Stimulated activated CD8-positive, alpha-beta memory T cell treated with anti-CD3 and anti-CD28 coated beads, Interleukin-7, amount 100 ng/mL, for 4 hours (primary cell): ENCODE data around the gene PLEKHG3.

Experiments used
- DNase-seq, 2 donors: peaks; one replicate each; pipeline ENCODE4 v3.0.0-alpha.2; 2020; ENCODE audit warnings: low read depth in 2 of 2

Gene PLEKHG3

DNA sequence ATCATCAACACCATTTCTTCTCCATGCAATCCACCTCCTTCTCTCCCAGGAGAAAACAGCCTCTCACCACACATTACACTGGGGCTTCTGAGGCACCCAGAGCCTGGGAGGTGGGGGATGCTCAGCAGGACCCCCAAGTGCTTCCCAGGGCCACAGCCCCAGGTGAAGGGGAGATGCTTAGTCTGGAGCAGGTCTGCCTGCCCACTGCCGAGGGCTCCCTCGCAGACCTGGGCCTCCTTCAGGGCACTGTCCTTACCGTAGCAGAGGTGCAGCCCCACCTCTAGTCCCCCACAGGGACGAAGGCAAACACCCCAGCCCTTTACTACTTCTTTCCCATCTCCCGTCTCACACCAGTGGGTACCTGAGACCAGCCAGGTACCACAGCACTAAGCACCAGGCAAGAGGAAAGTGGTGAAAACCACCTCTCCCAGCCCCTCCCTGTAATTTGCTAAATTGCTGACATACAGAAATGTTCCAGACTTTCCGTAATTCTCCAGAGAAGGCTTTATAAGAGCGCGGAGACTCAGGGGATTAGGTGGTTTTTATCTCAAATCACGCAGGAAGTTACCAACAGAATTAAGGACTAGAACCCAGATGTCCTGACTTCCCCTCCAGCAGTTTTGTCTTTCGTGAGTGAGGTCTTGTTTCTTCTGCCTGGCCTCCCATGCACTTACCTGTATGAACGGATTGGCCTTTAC is 59.0 kb downstream of the PLEKHG3 start:
- DNase-seq = no peak

DNA sequence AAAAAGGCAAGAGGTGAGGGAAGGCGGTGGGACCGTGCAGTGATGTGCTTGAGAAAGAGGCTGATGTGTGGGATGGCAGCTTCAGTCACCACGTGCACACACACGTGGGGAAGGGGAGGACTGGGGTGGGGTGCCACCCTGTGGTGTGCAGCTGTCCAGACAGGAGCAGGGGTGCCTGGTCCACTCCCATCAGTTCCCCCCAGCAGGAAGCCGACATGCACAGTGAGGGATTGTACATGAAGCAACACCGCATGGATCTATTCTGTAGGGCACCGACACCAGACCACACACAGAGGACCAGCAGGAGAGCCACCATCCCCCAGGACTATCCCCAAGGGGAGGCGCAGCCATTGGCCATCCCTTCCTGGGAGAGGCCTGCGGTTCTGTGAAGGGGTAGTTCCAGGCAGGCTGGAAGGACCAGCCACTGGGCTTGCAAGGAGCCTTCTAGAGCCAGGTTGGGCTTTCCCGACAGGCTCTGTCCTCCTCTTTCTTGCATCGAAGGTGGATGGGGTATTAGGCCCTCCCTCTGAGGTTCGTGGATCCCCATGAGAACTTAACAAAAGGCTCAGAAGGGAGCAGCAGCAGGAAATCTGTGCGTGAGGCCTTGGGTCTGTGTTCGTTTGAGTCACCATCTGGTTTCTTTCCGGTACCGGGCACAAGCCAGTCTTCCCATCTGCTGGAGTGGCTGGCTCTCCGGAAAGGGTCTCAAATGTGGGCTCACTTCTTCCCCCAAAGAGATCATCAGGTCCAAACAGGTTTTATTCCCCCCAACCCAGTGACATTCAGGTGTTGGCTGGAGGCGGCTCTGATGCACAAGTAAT is 59.8 kb downstream of the PLEKHG3 start:
- no peak for DNase-seq

GRCh38 chr14:64764641-64765520 is 60.7 kb downstream of the PLEKHG3 start:
- peak; percentile 21 to 43 for DNase-seq

DNA sequence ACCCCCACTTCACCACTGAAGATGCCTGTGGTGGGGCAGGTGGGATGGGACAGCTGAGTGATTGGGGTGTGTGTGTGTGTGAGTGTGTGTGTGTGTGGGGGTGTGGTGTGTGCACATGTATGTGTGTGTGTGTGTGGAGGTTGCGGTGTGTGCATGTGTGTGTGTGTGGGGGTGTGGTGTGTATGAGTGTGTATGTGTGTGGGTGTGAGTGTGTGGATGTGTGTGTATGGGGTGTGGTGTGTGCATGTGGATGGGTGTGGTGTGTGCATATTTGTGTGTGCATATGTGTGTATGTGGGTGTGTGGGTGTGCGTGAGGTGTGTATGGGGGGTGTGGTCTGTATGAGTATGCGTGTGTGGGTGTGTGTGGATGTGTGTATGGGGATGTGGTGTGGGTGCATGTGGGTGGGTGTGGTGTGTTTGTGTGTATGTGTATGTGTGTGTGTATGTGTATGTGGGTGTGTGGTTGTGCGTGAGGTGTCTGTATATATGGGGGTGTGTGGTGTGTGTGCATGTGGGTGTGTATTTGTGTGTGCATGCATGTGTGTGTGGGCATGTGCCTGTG is 61.6 kb downstream of the PLEKHG3 start:
- no peak for DNase-seq

- DNase-seq = no peak
Measured at GRCh38 chr14:64766430-64767151, 62.4 kb downstream of the PLEKHG3 start.

DNA sequence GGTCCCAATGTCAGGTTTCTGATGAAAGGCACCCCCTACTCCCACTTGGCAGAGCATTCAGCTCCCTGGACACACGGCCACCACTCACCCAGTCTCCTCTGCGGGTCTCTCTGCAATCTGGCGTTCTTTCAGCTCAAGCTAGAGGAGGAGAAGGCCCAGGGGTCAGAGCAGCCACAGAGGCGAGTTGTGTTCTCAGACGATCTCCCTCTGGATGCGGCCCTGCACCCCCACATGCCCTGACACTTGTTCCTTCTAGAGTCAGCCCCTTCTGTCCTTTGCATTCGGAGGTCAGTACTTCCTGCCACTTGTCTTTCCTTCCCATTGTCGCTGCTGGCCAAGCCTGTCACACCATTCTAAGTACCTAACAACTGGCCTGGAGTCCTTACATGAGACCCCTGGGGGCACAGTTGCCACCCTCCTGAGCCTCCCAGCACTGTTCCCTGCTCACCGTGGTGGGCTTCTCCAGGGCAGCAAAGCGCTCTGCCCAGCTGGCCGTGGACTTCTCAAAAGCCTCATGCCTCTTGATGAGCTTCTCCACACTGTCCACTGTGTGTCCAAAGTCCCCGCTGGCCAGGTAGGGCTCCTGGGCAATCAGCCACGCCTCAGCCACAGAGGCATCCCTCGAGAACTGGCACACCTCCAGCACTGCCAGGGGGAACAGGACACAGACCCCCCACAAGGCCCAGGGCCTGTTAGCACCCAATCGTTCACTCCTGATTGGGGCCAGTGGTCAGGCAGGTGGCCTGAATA is 63.2 kb downstream of the PLEKHG3 start:
- no peak for DNase-seq

- DNase-seq = no peak
Measured at GRCh38 chr14:64768401-64769095, 64.3 kb downstream of the PLEKHG3 start.

GRCh38 chr14:64769096-64770020 is 65.1 kb downstream of the PLEKHG3 start:
- DNase-seq = no peak

DNA sequence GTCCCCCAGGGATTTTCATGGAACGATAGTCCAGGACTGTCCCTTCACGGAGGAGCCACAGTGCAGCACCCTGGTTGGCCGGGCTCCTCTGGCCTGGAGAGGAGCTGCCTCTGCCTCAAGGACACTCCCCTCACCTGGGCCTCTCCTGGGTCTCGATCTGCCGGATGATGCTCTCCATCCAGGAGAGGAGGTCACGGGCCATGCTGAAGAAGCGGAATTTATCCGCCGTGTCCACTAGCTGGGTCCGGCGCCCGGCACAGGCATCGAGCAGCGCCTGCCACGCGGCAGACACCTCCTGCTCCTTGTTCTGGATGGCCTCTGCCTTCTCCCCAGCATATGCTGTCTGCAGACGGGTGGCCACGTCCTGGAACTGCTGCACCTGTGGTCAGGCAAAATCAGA is 66.5 kb downstream of the PLEKHG3 start:
- no peak for DNase-seq

- DNase-seq = no peak
Measured at GRCh38 chr14:64771161-64771560, 66.9 kb downstream of the PLEKHG3 start.

DNA sequence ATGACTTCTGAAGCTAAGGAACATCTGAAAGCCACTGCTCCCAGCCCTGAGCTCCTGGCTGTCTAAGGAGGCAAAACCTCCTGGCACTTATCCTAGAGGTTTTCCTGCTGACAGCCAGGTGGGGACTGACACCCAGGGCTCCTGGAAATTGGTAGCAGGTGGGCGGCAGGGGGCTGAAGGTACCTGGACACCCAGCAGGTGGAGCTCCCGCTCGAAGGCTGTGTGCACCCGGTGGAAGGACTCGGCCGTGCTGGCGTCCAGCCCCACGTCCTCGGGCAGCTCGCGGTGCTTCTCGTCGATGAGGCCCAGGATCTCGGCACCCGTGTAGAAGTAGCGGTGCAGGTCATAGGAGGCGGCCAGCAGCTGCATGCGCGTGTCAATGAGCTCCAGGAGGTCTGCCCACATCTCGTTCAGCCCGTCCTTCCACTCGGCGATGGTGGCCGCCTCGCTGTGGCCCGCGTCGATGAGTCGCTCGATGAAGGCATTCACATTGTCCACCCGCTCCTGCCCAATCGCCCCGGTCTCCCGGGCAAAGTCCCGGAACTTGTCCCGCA is 68.2 kb downstream of the PLEKHG3 start:
- no peak for DNase-seq

DNA sequence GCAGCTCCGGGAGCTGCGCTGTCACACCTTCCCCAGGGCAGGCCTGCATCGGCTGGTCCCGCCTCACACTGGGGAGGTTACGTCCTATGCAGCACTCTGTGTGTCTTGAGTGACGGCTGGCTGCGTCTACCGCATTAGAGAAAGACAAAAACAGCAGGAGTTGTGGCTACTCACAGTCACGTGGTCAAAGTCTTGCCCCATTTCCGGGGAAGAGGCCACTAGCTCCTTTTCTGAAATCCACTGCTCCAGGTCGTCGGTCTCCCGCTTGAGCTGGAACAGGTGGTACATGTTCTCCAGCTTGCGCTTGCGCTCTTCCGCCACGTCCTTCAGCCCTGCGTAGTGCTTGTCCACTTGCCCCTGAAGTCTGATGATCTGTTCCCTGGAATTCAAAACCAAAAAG is 68.8 kb downstream of the PLEKHG3 start:
- DNase-seq = no peak

DNA sequence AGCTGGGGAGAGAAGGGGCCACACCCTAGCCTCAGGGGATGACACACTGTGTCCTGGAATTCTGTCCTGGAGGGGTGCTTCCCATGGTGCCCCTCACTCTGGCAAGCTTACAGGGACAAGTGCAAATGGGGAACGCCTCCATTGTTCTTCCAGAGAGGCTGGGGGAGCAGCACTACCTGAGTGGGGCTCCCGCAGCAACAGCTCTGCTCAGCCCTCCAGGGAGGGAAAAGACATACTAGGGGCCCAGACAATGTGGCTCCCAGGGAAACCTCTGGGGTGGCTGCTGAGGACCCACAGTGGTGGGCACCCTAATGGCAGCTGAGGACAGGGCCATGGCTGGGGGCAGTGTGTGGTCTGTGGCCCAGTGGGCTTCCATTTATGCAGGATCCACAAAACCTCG is 69.4 kb downstream of the PLEKHG3 start:
- no peak for DNase-seq

DNA sequence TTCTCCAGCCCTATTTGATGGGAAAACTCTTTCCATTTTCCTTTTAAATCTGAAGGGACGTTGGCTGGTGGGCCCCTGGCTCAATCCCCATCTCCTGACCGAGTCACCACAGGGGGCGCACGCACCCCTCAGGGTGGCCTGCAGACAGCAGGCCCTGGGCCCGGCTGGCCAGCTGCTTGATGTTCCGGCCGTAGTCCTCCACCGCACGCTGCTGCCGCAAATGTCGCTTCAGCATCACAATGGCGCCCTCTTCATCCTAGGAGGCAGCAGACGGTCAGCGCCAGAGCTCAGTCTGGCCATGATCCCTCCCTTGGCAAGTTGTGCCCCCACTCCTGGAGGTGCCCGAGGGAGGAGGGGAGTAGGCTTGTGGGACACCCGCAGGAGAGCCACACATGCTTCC is 70.0 kb downstream of the PLEKHG3 start:
- DNase-seq = no peak

DNA sequence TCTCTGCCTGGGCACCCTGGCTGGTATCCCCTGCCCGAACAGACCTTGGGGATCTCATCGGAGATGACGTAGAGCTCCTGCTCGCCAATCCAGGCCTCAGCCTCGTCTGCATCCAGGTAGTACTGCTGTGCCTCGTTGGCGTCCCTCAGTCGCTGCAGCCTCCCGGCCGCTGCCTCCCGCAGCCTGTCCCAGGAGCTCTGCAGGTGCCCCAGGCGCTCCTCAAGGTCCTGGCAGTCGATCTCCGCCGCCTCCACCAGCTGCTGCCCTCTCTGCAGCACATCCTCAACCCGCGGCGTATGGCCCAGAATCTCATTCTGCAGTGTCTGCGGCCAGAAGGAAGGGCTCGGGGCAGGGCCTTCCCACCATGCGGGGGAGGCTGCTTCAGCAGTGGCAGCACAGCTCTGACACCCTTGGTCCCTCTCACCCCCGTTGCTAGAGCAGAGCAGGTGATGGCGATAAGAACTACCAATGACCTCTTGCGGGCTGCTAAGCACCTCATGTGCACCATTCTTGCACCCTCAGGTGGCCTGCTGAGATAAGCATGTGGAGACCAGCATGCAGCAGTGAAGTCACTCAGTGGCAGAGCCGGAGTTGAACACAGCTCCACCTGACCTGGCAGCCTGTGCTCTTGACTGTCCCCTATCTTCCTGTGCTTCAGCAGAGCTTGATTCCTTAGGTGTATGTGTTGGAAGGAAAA is 71.0 kb downstream of the PLEKHG3 start:
- no peak for DNase-seq

GRCh38 chr14:64777461-64777860 is 73.2 kb downstream of the PLEKHG3 start:
- no peak for DNase-seq

- DNase-seq = no peak
Measured at GRCh38 chr14:64778104-64778754, 74.0 kb downstream of the PLEKHG3 start.
